GM13977 (cell line): Measurements from ENCODE around the gene NOTCH3.

Experiments used
- DNase-seq: peaks from one replicate; pipeline ENCODE4 v3.0.0; 2012; ENCODE audit warnings: low spot score
- CTCF ChIP-seq: IDR thresholded peaks from 2 replicates; pipeline ENCODE4 v1.5.1; 2012; ENCODE audit warnings: mild to moderate bottlenecking, control low read depth; ENCODE audit not compliant: insufficient read depth; ENCODE audit errors: extremely low read depth, missing control alignments
- in situ Hi-C: fragments of 300-500 bp; cut with MboI; formaldehyde crosslinking; loops from one replicate; pipeline ENCODE4 v1.12.0; 2022; ENCODE audit warnings: low sequenced_read_pairs, low pct_unique_long_range_greater_than_20kb, mixed read lengths, inconsistent platforms; ENCODE audit not compliant: unreplicated experiment

The NOTCH3 gene

DNA sequence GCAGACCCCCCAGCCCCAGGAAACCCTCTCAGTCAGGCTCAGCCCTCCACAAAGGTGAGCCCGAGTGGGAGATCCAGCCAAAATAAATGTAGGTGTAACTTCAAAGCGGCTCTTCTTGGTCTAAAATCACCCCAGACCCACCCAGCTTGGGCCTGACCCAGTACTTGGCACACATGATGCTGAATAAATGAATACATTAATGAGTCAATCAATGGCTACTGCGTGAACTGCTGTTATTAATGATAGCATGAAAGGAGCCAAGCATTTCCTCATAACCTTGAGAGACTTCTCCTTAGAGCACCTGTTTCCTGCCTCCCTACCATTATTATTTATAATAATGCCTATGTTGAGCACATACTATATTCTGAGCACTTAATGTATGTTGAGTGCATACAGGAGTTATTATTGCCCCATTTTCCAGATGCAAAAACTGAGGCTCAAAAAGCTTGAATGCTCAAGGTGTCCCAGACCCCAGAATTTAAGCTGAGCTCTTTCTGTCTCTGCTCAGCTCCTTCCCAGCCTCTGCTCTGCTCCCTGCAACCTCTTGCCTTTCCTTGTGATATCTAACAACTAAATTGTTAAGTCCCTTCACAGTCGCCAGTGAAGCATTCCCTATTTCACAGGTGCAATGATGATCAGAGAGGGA lies 4.3 kb downstream of the NOTCH3 start:
- DNase-seq = no peak
- in situ Hi-C loops = no loop called here
- TF ChIP-seq CTCF = no peak

DNA sequence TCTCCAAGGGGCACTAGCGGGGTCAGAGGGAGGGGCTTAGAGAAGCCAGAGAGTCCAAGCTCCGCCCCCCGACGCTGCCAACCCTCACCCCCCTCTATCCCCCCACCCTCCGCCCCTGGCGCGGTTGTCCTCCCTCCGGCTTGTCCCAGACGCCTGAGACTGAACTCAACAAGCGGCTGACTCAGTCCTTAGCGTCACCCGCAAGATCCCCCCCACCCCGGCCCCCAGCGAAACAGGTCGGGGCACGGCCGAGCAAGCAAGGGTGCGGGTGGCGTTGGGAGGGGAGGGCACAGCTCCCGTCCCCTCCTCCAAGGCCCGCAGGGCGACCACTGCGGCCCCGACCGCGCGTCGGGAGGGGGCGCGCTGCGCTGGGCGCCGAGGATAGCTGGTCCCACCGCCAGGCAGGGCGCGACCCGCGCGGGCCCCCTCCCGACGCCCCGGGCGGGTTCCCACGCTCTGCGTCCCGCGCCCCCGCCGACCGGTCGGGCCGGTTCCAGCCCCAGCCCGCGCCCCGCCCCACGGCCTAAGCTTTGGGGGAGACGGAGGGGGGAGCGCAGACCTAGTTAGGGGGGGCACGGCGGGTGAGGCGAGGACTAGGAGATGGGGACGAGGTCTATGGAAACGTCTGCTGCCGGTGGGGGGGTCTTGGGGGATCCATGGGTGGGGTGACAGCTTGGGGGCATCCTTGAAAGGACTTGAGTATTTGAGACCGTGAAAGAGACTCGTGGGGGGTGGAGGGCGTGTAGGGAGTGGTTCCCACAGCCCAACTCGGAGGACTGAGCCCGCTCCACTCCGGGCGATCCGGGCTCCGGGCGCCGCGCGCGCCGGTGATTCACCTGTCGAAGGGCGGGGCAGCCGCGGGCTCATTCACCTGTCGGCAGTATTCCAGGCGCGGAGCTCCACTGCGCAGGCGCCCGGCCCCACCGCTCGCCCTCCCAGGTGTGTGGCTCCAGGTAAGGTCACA lies 5.1 kb downstream of the NOTCH3 start:
- DNase-seq = no peak
- peak; percentile 16 for TF ChIP-seq CTCF
- in situ Hi-C loops = no loop called here

DNA sequence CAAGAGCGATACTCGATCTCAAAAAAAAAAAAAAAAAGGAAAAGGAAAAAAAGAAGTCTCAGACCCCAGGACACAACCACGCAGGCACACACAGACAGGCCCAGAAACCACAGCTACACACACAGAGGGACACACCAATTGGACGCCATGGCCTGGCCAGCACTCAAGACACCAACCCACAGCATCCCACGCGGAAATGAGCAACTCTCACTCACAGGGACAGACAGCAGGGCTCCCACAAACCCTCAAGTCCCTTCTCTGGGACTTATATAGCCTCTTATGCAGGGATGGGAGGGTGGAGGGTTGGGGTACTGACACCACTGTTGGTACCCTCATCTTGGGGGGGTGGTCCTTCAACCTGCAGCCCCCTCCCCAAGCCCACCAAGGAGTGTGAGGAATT lies 5.9 kb downstream of the NOTCH3 start:
- in situ Hi-C loops = no loop called here
- no peak for TF ChIP-seq CTCF
- DNase-seq = no peak

- in situ Hi-C loops = no loop called here
- no peak for TF ChIP-seq CTCF
These were observed 8.8 kb downstream of the NOTCH3 start for GRCh38 chr19:15191982-15192381.

DNA sequence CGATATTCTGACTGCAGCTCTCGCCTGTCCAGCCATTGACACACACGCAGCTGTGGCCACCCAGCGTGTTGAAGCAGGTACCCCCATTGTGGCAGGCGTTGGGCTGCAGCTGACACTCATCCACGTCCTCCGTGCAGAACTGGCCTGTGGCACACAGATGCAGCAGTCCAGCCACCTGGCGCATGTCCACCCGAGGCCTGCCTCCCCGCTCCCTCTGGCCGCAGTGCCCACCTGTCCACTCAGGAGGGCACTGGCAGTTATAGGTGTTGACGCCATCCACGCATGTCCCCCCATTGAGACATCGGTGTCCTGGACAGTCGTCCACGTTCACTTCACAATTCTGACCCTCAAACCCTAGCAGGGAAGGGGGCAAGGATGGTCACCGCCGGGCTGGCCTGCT lies 9.3 kb downstream of the NOTCH3 start:
- in situ Hi-C loops = no loop called here
- TF ChIP-seq CTCF = no peak
- no peak for DNase-seq

More at GRCh38 chr19:15191982-15192381, 8.8 kb downstream of the NOTCH3 start:
- no peak for DNase-seq

DNA sequence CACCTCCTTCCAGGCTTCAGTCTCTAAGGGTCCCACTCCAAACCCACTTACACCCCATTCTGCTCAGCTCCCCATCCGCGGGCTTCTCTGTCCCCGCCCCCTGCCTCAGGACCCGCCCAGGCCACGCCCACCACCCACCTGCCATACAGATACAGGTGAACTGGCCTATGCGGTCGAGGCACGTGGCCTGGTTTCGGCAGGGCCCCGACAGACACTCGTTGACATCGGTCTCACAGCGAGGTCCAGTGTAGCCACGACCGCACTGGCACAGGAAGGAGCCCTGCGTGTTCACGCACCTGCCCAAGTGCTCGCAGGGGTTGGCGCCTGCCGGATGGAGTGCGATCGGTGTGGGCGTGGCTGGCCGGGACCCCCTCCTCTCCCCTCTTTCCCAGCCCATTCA lies 11.9 kb downstream of the NOTCH3 start:
- in situ Hi-C loops = no loop called here
- DNase-seq = no peak
- no peak for TF ChIP-seq CTCF
